B cell (primary cell): ENCODE measurements around the gene TLE6. TPM values are rescaled to one million over a fixed set of nuclear protein-coding genes. Genes with fewer than 3 reads are reported as not detected.

Experiments
- ATAC-seq: fragments of 200-7000 bp; cut with Tn5 transposase; one replicate; pipeline ENCODE4 v1.10.0; 2021; ENCODE audit warnings: low read depth, mild to moderate bottlenecking, moderate number of reproducible peaks, moderate library complexity
- CTCF ChIA-PET: fragments of 350-600 bp; sonication (Branson Sonifier 250); formaldehyde crosslinking; loops from one replicate; lab custom pipeline; 2021; ENCODE audit warnings: antibody characterized with exemption, inconsistent platforms; lab: Charles Lee
- POLR2A ChIA-PET: fragments of 350-600 bp; sonication (Branson Sonifier 250); formaldehyde crosslinking; loops from one replicate; lab custom pipeline; 2021; ENCODE audit warnings: antibody characterized with exemption; lab: Charles Lee
- DNase-seq: peaks from one replicate; pipeline ENCODE4 v3.0.0; 2013
- H2AFZ ChIP-seq: 2 replicates; pipeline ENCODE4 v1.6.1; 2012; ENCODE audit warnings: mild to moderate bottlenecking, low read depth, low read length; ENCODE audit not compliant: insufficient read depth, poor library complexity, severe bottlenecking
- H3K27ac ChIP-seq, 2 donors: 1 replicate in 1 of 2; 2 replicates in 1 of 2; pipeline ENCODE4 v1.5.1; 2012 to 2013; ENCODE audit warnings: low read length in 2 of 2, mild to moderate bottlenecking in 2 of 2, moderate library complexity in 1 of 2
- H3K27me3 ChIP-seq, 4 experiments: fragments of 200-600 bp in 1 of 4; sonication (generic) in 1 of 4; replicated peaks in 1 of 4; 1 replicate in 2 of 4; 2 replicates in 2 of 4; pipeline versions ENCODE4 v1.6.1 to v1.7.0; 2013 to 2016; ENCODE audit warnings: low read length in 3 of 4, mild to moderate bottlenecking in 2 of 4, mixed read lengths in 1 of 4, moderate library complexity in 1 of 4; ENCODE audit not compliant: insufficient read depth in 4 of 4, control insufficient read depth in 3 of 4; ENCODE audit errors: control extremely low read depth in 1 of 4
- H3K36me3 ChIP-seq, 2 experiments: replicated peaks in 1 of 2; 1 replicate in 1 of 2; 2 replicates in 1 of 2; pipeline versions ENCODE4 v1.6.1 to v1.7.1; 2013; ENCODE audit warnings: low read length in 1 of 2; ENCODE audit not compliant: insufficient read depth in 2 of 2, control insufficient read depth in 1 of 2; ENCODE audit errors: control extremely low read depth in 1 of 2, extremely low read depth in 1 of 2
- H3K4me1 ChIP-seq, 2 donors: fragments of 200-600 bp in 1 of 2; sonication (generic) in 1 of 2; 1 replicate in 1 of 2; 2 replicates in 1 of 2; pipeline versions ENCODE4 v1.5.1 to v1.6.1; 2013 to 2017; ENCODE audit warnings: low read length in 2 of 2; ENCODE audit not compliant: control insufficient read depth in 2 of 2, insufficient read depth in 2 of 2
- H3K4me2 ChIP-seq: replicated peaks from 2 replicates; pipeline ENCODE3; 2012; ENCODE audit warnings: mild to moderate bottlenecking, low read depth, low read length; ENCODE audit not compliant: poor library complexity, severe bottlenecking
- H3K4me3 ChIP-seq, 5 experiments: fragments of 200-600 bp in 1 of 5; sonication (generic) in 1 of 5; 1 replicate in 3 of 5; 2 replicates in 2 of 5; pipeline versions ENCODE4 v1.5.1 to v1.7.0; 2011 to 2016; ENCODE audit warnings: low read length in 4 of 5, mild to moderate bottlenecking in 4 of 5, low read depth in 2 of 5, control low read depth in 1 of 5, moderate library complexity in 1 of 5; ENCODE audit not compliant: insufficient read depth in 1 of 5; ENCODE audit errors: control extremely low read depth in 1 of 5, extremely low read depth in 1 of 5
- H3K79me2 ChIP-seq: fragments of 200-600 bp; sonication (generic); one replicate; pipeline ENCODE4 v1.6.0; 2016; ENCODE audit warnings: low read length; ENCODE audit not compliant: control insufficient read depth, insufficient read depth
- H3K9ac ChIP-seq: fragments of 200-600 bp; sonication (generic); 2 replicates; pipeline ENCODE4 v1.6.1; 2017; ENCODE audit warnings: mild to moderate bottlenecking, low read length, moderate library complexity
- H3K9me3 ChIP-seq, 3 donors: one replicate each; pipeline versions ENCODE4 v1.6.1 to v1.7.1; 2013; ENCODE audit warnings: low read length in 2 of 3; ENCODE audit not compliant: control insufficient read depth in 2 of 3, insufficient read depth in 1 of 3; ENCODE audit errors: control extremely low read depth in 1 of 3
- H4K20me1 ChIP-seq: 2 replicates; pipeline ENCODE4 v1.6.0; 2012; ENCODE audit warnings: mild to moderate bottlenecking, low read length; ENCODE audit not compliant: insufficient read depth, control insufficient read depth, poor library complexity, severe bottlenecking
- H3K27ac Mint-ChIP-seq: one replicate; pipeline ENCODE4 v1.8.0; 2021; ENCODE audit warnings: mixed read lengths
- H3K27me3 Mint-ChIP-seq: one replicate; pipeline ENCODE4 v1.8.0; 2021; ENCODE audit warnings: mixed read lengths
- H3K4me1 Mint-ChIP-seq: one replicate; pipeline ENCODE4 v1.8.0; 2021; ENCODE audit warnings: mixed read lengths
- H3K4me3 Mint-ChIP-seq: one replicate; pipeline ENCODE4 v1.8.0; 2021; ENCODE audit warnings: mixed read lengths
- H3K9me3 Mint-ChIP-seq: one replicate; pipeline ENCODE4 v1.8.0; 2022; ENCODE audit warnings: mixed read lengths; ENCODE audit not compliant: insufficient read depth
- CTCF ChIP-seq: fragments of 200-600 bp; IDR thresholded peaks from one replicate; pipeline ENCODE4 v1.8.0; 2022; ENCODE audit warnings: antibody characterized with exemption, mild to moderate bottlenecking
- EZH2 ChIP-seq: IDR thresholded peaks from 2 replicates; pipeline ENCODE4 v1.6.1; 2012; ENCODE audit warnings: borderline replicate concordance, low read depth, mild to moderate bottlenecking, moderate library complexity, low read length; ENCODE audit not compliant: insufficient read depth, poor library complexity, severe bottlenecking
- WGBS: methylation state at CpG from one replicate; pipeline ENCODE4 v1.1.5; 2013; ENCODE audit warnings: missing lambda C conversion rate; ENCODE audit not compliant: insufficient coverage; 5-methylcytosine and 5-hydroxymethylcytosine counted together
- intact Hi-C: fragments of 100-400 bp; cut with micrococcal nuclease; formaldehyde crosslinking; loops from one replicate; pipeline ENCODE4 v1.10.0; 2022
- polyA minus RNA-seq: library from RNA; depleted of rRNA, polyadenylated mRNA; stranded (reverse); fragments of >200 nt; gene quantifications from 2 replicates; pipeline ENCODE4 v1.2.3, GENCODE V29; 2012
- polyA plus RNA-seq: library from polyadenylated mRNA; depleted of rRNA; stranded (reverse); fragments of >200 nt; gene quantifications from 2 replicates; pipeline ENCODE4 v1.2.3, GENCODE V29; 2012
- total RNA-seq, 2 donors: library from RNA; stranded (reverse); fragments of 120-200 nt in 1 of 2; gene quantifications; 1 replicate in 1 of 2; 2 replicates in 1 of 2; pipeline versions ENCODE4 v1.2.3 to v1.2.4, GENCODE V29; 2013 to 2022

TLE6 gene
- total RNA-seq (0.61 and 1.5 TPM in 2 replicates), polyA plus RNA-seq (3.0 and 6.4 TPM in 2 replicates), polyA minus RNA-seq (1.2 and 2.4 TPM in 2 replicates)
- 3.2 TPM for total RNA-seq (2013)

- Mint-ChIP-seq H3K9me3 (no peaks in the 10 kb centered on the region), H3K27ac (peak within 1 kb of the TSS; percentile 72), H3K4me3 (peak within 1 kb of the TSS; percentile 96), H3K27me3 (no peaks in the 10 kb centered on the region), H3K4me1 (peaks cover 18% of the 10 kb centered on the region)
- Histone ChIP-seq H3K9me3 (peaks cover 0 to 4% (median 0%) of the 10 kb centered on the region in 3 donors), H2AFZ (peak within 1 kb of the TSS; percentile 76), H3K27ac (peak within 1 kb of the TSS in 1 of 2 donors; percentile 31), H3K4me2 (peak within 1 kb of the TSS; percentile 96), H3K36me3 (no peaks in the 10 kb centered on the region), H3K9ac (peak within 1 kb of the TSS; percentile 77), H3K27me3 (peaks cover 0 to 5% (median 0%) of the 10 kb centered on the region in 4 experiments), H3K79me2 (no peaks in the 10 kb centered on the region), H4K20me1 (no peaks in the 10 kb centered on the region), H3K4me1 (peaks cover 14 to 27% of the 10 kb centered on the region in 2 donors), H3K4me3 (peak within 1 kb of the TSS; percentile 55 to 77 (median 65))
- ChIA-PET CTCF (interaction anchor here (1.2 to 2.4 kb wide), 4 partner anchors 10 to 131 kb away, joined by 3 to 9 read pairs (median 4); no protein-coding TSS in a partner anchor), POLR2A (interaction anchor here (0.6 to 1.8 kb wide), 7 partner anchors 11 to 1756 kb away, joined by 3 to 9 read pairs (median 4); no protein-coding TSS in a partner anchor)
- ATAC-seq (peak; percentile 99), DNase-seq (peak; percentile 96)
- no peak for TF ChIP-seq CTCF
- no peak for TF ChIP-seq EZH2
- intact Hi-C loops = loop anchor here (1.0 to 2.0 kb wide), 3 partner anchors 14 to 58 kb away; no protein-coding TSS in a partner anchor
- under 1% methylated on average over 49 of the region's 51 CpGs for WGBS
Observed at GRCh38 chr19:2977001-2977745, at the start of gene TLE6. Gene TLE6, plus strand, starts transcription at chr19:2977564. Its CDS starts 670 bp downstream, at chr19:2978234.

GRCh38 chr19:2933490-2933910 lies 43.9 kb upstream of the TLE6 start:
- no peak for DNase-seq
- Histone ChIP-seq H3K9me3 (peaks cover 4 to 60% (median 33%) of the 10 kb centered on the region in 3 donors), H3K27ac (no peak overlapping the region), H3K27me3 (no peaks in the 10 kb centered on the region), H4K20me1 (no peaks in the 10 kb centered on the region), H3K4me2 (no peak overlapping the region), H3K4me1 (no peaks in the 10 kb centered on the region), H3K9ac (no peak overlapping the region), H3K79me2 (peaks cover 7% of the 10 kb centered on the region), H3K36me3 (peaks cover 0 to 36% of the 10 kb centered on the region in 2 experiments), H3K4me3 (no peak overlapping the region), H2AFZ (no peak overlapping the region)
- H3K4me1 Mint-ChIP-seq = no peaks in the 10 kb centered on the region
- no peak overlapping the region for H3K4me3 Mint-ChIP-seq
- WGBS = 97% methylated on average over 15 of the region's 18 CpGs
- peaks cover 18% of the 10 kb centered on the region for H3K9me3 Mint-ChIP-seq
- intact Hi-C loops = no loop called here
- ATAC-seq = no peak
- no peaks in the 10 kb centered on the region for H3K27me3 Mint-ChIP-seq
- POLR2A ChIA-PET = no interaction called here
- H3K27ac Mint-ChIP-seq = no peak overlapping the region
- CTCF ChIA-PET = no interaction called here
- TF ChIP-seq EZH2 = no peak
- TF ChIP-seq CTCF = no peak
